Measurements from ENCODE around the gene C14orf119.

Gene C14orf119

DNA sequence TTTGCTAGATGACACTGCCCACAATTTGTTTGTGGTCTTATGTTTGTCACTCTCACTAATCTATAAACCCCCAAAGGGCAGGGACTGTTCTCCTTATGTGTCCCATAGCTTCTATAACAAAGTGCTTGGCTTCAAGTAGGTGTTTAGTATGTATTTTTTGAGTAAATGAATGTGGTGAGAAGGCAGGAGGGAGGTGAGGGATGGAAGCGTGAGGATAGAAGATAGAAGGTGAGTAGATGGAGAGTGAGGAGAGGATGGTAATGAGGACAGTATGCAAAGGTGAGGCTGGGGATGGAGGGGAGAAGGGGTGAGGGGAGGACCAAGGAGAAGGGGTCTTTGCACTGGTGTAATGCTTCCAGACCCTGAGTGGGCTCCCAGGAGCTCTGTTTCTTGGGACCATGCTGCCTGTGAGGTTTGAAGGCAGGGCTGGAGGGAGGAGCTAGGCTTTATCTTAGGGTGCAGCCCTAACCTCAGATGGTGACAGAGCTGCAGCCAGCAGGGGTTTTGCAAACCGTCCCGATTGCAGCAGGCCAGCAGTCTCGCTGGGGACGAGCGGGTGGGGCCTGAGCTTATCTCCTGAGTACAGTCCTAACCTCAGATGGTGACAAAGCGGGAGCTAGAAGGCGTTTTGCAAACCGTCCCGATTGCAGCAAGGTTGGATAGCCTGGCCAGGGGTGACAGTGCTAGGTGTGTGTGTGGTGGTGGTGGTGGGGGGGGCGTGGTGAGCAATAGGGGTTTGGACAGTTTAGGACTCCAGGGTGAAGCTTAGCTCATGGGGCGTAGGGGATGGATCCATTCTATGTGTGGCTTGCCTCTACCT lies 17.3 kb downstream of the C14orf119 start:
- DNase-seq, result no peak

DNA sequence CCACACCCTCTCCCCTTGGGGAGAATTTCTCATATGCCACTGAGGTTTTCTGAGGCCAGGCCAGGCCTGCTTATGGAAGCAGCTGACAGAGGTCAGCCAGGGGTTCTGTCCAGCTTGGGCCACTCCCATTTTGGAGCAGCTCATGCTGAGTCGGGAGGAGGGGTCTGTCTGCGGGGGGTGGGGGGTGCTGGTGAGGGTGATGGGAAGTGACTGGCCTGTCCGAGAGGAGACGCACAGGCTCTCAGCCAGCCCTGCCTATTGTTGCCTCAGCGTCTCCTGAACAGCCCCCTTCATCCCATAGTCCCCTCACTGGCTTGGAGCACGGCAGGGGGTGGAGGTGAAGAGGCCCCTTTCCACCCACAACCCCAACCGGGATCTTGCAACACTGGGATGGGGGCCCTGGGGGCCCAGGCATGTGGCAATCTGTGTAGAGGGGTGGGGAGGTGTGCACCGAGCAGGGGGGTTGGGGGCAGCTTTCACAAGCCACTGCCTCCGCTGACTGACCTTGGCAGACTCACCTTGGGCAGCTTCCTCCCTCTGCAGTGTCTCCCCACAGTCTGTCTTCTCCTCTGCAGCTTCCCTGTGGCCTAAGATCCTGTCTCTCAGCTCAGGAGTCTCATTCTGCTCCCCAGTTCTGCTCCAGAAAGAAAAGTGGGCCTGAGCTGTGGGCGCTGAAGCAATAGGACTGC lies 18.3 kb downstream of the C14orf119 start:
- DNase-seq, result no peak

- no peak for DNase-seq
Measured at GRCh38 chr14:23114120-23114458, 18.8 kb downstream of the C14orf119 start.

DNA sequence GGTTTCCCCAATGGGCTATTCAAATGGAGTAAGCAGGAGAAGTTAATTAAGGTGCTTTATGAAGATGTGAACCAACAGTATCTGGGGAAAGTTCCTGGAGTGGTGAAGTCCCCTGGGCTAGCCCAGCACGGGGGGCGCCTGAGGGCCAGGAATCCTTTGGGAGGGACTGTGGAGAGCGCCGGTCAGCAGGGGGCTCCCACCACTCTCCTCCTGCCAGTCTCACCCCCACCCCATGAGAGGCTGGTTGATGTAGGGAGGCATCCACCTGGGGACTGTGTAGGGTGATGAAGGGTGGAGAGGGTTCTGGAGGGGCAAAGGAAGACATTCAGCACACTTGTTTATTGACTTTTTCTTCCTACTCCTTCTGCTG lies 19.3 kb downstream of the C14orf119 start:
- no peak for DNase-seq

DNA sequence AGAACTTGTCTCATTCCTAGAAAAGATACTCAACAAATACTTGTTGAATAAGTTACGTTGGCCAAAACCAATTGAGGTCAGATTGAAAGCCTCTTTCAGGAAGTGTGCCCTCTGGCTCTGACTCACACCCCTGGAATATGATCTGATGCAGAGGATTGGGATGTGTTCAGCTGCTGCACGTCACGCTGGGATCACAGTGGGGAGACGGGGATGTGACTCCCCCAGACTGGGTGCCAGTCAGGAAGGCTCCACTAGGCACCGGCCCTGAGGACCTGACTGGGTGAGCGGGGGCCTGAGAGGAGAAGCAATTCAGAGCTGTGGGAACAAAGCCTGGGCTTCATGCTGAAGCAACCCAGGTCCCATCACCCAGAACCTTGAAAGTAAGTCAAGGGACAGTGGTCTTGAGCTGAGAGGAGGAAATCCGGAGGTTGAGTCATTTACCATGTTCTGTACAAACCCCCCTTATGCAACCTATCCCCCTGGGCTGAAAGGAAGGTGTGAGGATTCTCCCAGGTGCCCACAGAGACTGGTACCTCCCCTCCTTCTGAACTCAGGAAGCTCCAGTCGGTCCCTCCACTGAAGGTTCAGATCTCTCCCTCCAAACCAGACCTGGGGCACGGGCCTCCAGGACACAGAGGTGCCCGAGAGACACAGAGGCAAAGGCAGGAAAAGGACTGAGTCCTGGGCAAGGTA lies 19.9 kb downstream of the C14orf119 start:
- no peak for DNase-seq

DNA sequence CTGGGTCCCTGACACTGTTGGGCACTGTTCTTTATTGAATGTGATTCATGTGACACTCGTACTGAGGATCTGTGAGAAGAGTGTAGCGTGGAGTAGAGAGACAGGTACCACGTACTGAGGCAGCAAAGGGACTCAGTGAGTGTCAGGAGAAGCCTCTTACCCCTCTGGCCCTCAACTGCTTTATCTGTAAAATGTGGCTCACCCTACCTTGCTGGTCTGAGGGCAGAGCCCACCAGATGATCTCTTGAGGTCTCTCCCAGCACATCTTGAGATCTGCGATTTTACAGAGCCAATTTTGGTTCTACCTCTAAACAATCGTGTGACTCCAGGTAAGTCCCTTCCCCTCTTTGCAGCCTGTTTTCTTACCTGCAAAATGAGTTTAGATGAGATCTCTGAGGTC lies 20.6 kb downstream of the C14orf119 start:
- no peak for DNase-seq

GRCh38 chr14:23117371-23118020 lies 22.2 kb downstream of the C14orf119 start:
- DNase-seq, result no peak

GRCh38 chr14:23118506-23119362 lies 23.4 kb downstream of the C14orf119 start, which contains the start of gene CEBPE:
CEBPE (minus strand) TSS chr14:23119255; CDS start chr14:23119091, 164 bp downstream.
- no peak for DNase-seq

DNA sequence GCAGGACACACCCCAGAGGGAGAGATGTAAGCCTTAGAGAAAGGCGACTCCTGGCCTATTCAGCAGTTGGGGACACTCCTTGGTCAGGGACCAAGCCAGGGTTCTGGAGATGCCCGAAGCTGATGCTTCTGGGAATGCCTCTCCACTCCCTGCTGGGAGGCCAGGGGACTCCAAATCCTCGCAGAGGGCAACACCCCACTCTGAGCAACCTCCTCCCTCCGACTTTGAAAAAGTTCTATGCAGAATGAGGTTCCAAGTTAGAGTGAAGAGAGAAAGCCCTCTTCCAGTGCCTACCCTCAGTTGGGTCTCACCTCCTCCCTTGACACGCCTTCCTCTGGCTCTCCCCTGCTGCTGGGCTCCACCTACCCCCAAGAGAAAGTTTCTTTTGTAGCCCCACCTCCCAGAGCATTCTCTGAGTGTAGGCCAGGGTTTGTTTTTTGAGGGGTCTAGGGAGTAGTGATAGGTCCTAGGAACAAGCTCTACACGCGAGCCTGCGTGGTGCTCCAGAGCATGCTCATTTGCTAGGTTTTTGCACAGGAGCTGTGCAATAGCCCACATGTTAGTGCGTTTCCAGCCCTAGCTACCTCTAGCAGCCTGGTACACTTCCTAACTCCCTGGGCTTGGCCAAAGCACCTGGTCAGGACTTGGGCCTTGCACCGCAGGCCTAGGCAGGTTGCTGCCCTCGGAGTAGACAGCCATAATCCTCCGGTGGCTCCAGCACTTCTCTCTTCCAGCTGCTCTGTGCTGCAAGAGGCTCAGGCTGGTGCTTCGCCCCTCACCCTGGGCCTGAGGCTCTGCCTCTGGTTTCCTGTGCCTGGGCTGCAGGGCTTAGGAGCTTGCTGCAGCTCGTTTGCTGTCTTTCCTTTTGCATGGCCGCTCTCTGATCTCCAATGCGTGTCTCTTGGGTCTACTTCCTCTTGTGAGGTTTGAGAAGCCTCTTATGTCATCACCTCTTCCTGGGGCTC lies 24.3 kb downstream of the C14orf119 start:
- peak; percentile 22 for DNase-seq

- peak; percentile 90 for DNase-seq
Measured at GRCh38 chr14:23120541-23121251, 25.4 kb downstream of the C14orf119 start.

- DNase-seq, result peak; percentile 30
Measured at GRCh38 chr14:23121361-23121771, 26.1 kb downstream of the C14orf119 start.

DNA sequence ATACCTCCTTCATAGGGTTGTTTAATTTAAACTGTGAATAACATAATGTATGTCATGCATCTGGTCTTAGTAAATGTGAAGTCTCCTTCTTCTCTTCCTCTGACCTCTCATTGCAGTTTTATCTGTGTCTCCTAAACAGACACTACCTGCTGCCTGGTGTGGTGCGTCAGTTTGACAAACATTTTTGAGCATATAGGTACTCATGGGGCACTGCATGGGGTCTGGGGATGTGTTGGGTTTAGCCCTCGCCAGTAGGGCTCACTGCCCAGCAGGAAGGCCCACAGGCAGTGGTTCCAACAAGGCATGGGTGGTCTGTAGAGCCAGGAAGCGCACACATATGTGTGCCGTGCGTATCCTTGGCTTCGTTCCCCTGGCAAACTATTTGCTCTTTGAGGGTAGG lies 26.8 kb downstream of the C14orf119 start:
- no peak for DNase-seq

- DNase-seq, result no peak
Measured at GRCh38 chr14:23123419-23123818, 28.1 kb downstream of the C14orf119 start.

DNA sequence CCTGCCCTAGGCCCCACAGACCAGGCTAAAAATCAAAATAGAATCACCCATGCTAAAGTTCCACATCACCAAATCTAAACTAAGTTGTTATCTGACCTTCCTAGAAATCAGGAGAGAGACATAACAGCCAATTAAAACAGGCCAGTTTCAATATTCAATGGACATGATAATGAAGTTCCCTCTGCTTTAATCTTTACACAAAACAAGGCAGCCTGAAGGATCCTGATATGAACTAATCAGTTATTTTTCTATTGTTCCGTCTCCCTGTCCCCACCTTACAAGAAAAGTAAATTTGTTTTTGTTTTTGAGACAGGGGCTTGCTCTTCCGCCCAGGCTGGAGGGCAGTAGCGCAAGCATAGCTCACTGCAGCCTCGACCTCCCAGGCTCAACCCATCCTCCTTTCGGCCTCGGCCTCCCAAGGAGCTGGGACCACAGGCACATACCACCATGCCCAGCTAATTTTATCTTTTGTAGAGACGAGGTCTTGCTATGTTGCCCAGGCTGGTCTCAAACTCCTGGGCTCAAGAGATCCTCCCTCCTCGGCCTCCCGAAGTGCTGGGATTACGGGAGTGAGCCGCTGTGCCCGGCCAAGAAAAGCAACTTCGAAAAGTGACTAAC lies 29.1 kb downstream of the C14orf119 start:
- no peak for DNase-seq

DNA sequence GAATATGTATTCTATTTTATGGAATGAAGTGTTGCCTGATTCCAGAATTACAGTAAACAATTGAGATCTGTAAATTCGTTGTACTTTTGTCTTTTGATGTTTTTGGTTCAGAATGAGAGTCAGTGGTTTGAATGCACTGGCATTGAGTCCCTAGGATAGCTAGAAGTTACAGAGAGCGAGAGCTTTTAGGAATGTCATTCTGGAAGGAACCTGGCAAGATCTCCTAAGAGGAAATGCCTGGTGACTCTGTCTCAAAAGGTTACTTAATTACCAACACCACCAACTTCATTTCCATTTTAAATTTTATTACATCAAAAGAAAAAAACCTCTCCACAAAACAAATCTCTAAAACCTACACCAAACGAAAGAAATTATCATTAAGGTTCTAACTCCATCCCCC lies 29.7 kb downstream of the C14orf119 start:
- DNase-seq, result no peak

DNA sequence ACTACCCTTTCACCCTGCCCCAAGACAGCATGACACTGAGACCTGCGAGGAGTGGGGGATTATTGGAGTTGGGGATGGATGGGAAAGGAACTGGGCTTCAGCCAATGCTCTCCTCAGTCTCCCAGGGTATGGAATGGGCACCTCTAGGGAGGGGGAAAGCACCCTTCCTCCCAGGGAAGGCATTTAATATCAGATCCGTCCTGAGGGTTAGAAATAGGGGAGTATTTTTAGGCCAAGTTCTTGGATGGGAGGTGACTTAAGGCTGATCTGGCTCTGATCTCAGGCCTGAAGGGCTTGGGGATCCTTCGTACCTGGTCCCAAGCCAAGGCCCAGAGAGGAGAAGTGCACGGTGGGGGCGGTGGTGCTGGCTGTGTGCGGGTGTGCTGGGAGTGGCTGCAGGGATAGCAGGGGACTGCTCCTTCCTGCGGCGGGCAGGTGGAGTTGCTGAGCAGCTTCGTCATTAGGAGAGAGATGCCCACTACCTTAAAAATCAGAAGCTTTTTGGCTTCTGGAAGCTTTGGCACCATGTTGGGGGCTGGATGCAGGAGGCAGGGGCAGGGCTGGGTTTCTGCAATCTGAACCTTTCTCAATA lies 30.7 kb downstream of the C14orf119 start:
- DNase-seq, result no peak

DNA sequence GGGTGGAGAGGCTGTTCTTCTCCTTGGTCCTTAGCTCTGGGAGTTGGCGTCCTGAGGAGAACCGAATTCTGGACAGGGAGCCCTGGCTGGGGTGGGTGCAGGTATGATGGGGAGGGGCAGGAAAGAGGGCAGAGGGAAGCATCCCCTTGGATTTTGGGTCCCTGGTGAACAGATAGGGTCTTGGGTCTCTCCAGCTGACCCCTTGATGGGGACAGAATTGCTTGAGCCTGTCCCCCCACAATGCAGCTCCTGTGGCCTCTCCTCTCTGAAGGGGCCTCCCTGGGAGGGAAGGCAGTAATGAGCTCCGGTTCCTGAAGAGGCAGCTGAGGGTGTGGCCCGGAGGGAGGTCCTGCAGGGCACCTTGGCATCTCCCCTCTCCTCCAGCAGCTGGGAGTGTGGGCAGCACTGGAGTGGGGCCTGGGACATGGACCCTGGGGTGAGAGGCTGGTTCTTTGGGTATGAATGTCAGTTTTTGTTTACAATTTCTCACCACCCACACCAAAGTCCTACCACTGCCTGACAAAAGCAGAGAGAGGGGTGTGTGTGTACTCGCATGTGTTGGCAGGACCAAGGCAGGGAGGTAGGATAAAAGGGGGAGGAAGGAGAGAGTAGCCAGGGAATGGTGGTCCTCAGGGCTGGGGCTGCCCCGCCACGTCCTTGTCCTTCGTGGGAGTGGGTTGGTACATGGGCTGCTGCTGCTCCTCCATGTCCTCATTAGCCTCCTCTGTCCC lies 31.4 kb downstream of the C14orf119 start:
- no peak for DNase-seq

- DNase-seq, result no peak
Measured at GRCh38 chr14:23127861-23128260, 32.6 kb downstream of the C14orf119 start.

Data from activated CD4-positive, alpha-beta T cell treated with anti-CD3 and anti-CD28 coated beads, Interleukin-10, Interleukin-2, amounts not matched to agents 100 ng/mL and 50 ng/mL, durations not matched to agents 16 hours and 8 hours (primary cell).